ENCODE data around the gene CD247. TPM values are rescaled to one million over a fixed set of nuclear protein-coding genes. Genes with fewer than 3 reads are reported as not detected.

The CD247 gene
- total and polyA plus RNA-seq, 9 of the 15 experiments (the other 6 are each of a cell fraction or from before 2014, with no cell fraction given) = 0.08 to 0.42 (median 0.28) TPM; not detected in 5

DNA sequence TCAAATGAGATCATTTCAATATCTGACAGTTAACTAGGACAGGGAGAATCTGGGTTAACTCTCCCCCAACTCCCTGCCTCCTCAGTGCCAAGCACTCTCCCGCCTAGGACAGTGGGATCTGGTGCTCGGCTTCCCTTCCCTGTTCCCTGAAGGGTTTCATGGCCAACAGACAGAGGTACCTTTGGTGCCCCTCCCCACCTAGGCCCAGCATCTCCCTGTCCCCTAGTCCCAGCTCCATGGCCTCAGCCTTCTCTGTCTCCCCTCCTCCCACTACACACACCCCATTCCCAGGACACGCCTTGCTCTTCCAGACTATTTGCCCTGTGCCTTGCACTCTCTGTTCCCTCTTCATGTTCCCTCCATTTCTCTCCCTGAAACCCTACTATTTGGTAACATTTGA is 77.1 kb downstream of the CD247 start (continued):
- TF ChIP-seq, protein P1, sequence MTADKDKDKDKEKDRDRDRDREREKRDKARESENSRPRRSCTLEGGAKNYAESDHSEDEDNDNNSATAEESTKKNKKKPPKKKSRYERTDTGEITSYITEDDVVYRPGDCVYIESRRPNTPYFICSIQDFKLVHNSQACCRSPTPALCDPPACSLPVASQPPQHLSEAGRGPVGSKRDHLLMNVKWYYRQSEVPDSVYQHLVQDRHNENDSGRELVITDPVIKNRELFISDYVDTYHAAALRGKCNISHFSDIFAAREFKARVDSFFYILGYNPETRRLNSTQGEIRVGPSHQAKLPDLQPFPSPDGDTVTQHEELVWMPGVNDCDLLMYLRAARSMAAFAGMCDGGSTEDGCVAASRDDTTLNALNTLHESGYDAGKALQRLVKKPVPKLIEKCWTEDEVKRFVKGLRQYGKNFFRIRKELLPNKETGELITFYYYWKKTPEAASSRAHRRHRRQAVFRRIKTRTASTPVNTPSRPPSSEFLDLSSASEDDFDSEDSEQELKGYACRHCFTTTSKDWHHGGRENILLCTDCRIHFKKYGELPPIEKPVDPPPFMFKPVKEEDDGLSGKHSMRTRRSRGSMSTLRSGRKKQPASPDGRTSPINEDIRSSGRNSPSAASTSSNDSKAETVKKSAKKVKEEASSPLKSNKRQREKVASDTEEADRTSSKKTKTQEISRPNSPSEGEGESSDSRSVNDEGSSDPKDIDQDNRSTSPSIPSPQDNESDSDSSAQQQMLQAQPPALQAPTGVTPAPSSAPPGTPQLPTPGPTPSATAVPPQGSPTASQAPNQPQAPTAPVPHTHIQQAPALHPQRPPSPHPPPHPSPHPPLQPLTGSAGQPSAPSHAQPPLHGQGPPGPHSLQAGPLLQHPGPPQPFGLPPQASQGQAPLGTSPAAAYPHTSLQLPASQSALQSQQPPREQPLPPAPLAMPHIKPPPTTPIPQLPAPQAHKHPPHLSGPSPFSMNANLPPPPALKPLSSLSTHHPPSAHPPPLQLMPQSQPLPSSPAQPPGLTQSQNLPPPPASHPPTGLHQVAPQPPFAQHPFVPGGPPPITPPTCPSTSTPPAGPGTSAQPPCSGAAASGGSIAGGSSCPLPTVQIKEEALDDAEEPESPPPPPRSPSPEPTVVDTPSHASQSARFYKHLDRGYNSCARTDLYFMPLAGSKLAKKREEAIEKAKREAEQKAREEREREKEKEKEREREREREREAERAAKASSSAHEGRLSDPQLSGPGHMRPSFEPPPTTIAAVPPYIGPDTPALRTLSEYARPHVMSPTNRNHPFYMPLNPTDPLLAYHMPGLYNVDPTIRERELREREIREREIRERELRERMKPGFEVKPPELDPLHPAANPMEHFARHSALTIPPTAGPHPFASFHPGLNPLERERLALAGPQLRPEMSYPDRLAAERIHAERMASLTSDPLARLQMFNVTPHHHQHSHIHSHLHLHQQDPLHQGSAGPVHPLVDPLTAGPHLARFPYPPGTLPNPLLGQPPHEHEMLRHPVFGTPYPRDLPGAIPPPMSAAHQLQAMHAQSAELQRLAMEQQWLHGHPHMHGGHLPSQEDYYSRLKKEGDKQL (CRISPR knock-in tag; IDR thresholded peaks at IDR 0.05; ENCODE audit: borderline replicate concordance) = no peak
- no peak for TF ChIP-seq ZNF507 (tag; conservative IDR thresholded peaks at IDR 0.05)
- TF ChIP-seq NFYB (IDR thresholded peaks at IDR 0.05; ENCODE audit: extremely low read depth, insufficient read length) = no peak
- TF ChIP-seq FOXA1 (IDR thresholded peaks at IDR 0.05; ENCODE audit: borderline replicate concordance) = no peak
- no peak for TF ChIP-seq ZNF143 (CRISPR knock-in tag; IDR thresholded peaks at IDR 0.05)
- no peak for TF ChIP-seq ARID2 (IDR thresholded peaks at IDR 0.05)
- TF ChIP-seq SMARCA5 (IDR thresholded peaks at IDR 0.05) = no peak
- TF ChIP-seq ASH1L (IDR thresholded peaks at IDR 0.05; ENCODE audit: borderline replicate concordance, low read depth, partially characterized antibody) = no peak
- no peak for TF ChIP-seq CBX5 (IDR thresholded peaks at IDR 0.05; ENCODE audit: borderline replicate concordance, low read depth)
- TF ChIP-seq IRF2 (CRISPR knock-in tag; IDR thresholded peaks at IDR 0.05) = no peak
- no peak for TF ChIP-seq FOXM1 (IDR thresholded peaks at IDR 0.05; ENCODE audit: low read depth)
- TF ChIP-seq FOXM1 (CRISPR knock-in tag; IDR thresholded peaks at IDR 0.05; ENCODE audit: low read depth) = no peak
- no peak for TF ChIP-seq BDP1 (IDR thresholded peaks at IDR 0.05; ENCODE audit: insufficient read depth, insufficient read length)
